RWPE2 (cell line): ENCODE data around the gene FHIT.

Experiments
- ATAC-seq: fragments of 200-7000 bp; cut with Tn5 transposase; 3 replicates; pipeline ENCODE4 v1.9.1; 2021; ENCODE audit warnings: low read depth
- DNase-seq: peaks from one replicate; pipeline ENCODE4 v3.0.0-alpha.2; 2020; ENCODE audit warnings: low spot score
- H3K27ac ChIP-seq: fragments of 450-650 bp; 2 replicates; pipeline ENCODE4 v1.5.1; 2017; ENCODE audit warnings: mild to moderate bottlenecking; ENCODE audit not compliant: poor library complexity, severe bottlenecking
- H3K27me3 ChIP-seq: fragments of 250-450 bp; sonication (Bioruptor Pico); 2 replicates; pipeline ENCODE4 v1.5.1; 2021; ENCODE audit warnings: mild to moderate bottlenecking, moderate library complexity; ENCODE audit not compliant: insufficient read depth, poor library complexity, severe bottlenecking
- H3K36me3 ChIP-seq: fragments of 250-450 bp; sonication (Bioruptor Pico); 2 replicates; pipeline ENCODE4 v1.5.1; 2020; ENCODE audit warnings: low read depth, mild to moderate bottlenecking, moderate library complexity
- H3K4me1 ChIP-seq: fragments of 250-450 bp; sonication (Bioruptor Pico); 2 replicates; pipeline ENCODE4 v1.5.1; 2021; ENCODE audit warnings: mild to moderate bottlenecking, moderate library complexity; ENCODE audit not compliant: insufficient read depth, poor library complexity, severe bottlenecking
- H3K4me3 ChIP-seq: fragments of 250-450 bp; sonication (Bioruptor Pico); 2 replicates; pipeline ENCODE4 v1.5.1; 2021; ENCODE audit warnings: mild to moderate bottlenecking, moderate library complexity; ENCODE audit not compliant: severe bottlenecking
- H3K9me3 ChIP-seq: fragments of 250-450 bp; sonication (Bioruptor Pico); 2 replicates; pipeline ENCODE4 v1.5.1; 2021; ENCODE audit warnings: mild to moderate bottlenecking, moderate library complexity; ENCODE audit not compliant: severe bottlenecking
- TF ChIP-seq, protein P1 (sequence below): fragments of 450-650 bp; IDR thresholded peaks from one replicate; pipeline ENCODE4 v1.5.1; 2017; ENCODE audit warnings: mild to moderate bottlenecking, moderate library complexity; ENCODE audit not compliant: poor library complexity, severe bottlenecking

The FHIT gene

DNA sequence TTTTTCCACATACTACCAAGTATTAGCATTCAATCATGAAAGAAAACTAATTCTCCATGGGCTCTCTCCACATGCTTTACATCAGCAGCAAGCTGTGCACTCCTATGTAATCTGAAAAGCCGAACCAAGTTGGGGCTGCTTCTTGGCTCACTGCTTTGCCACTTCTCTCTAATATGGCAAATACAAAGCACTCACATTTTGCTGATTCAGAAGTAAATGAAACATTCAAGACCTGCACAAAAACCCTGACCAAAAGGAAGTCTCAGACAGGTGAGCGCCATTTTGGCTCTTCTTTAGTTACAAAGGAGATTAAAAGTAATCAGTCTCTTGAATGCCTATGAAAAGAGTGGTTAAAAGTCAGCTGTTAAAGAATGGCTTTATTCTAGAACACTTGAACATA, 915.2 kb downstream of the FHIT start:
- no peaks in the 10 kb centered on the region for H3K4me1 ChIP-seq
- no peak overlapping the region for H3K4me3 ChIP-seq
- ATAC-seq (no peak), DNase-seq (no peak)
- no peak overlapping the region for H3K27ac ChIP-seq
- TF ChIP-seq, protein P1, sequence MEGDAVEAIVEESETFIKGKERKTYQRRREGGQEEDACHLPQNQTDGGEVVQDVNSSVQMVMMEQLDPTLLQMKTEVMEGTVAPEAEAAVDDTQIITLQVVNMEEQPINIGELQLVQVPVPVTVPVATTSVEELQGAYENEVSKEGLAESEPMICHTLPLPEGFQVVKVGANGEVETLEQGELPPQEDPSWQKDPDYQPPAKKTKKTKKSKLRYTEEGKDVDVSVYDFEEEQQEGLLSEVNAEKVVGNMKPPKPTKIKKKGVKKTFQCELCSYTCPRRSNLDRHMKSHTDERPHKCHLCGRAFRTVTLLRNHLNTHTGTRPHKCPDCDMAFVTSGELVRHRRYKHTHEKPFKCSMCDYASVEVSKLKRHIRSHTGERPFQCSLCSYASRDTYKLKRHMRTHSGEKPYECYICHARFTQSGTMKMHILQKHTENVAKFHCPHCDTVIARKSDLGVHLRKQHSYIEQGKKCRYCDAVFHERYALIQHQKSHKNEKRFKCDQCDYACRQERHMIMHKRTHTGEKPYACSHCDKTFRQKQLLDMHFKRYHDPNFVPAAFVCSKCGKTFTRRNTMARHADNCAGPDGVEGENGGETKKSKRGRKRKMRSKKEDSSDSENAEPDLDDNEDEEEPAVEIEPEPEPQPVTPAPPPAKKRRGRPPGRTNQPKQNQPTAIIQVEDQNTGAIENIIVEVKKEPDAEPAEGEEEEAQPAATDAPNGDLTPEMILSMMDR = no peak
- H3K27me3 ChIP-seq = no peaks in the 10 kb centered on the region
- no peaks in the 10 kb centered on the region for H3K9me3 ChIP-seq
- no peaks in the 10 kb centered on the region for H3K36me3 ChIP-seq

DNA sequence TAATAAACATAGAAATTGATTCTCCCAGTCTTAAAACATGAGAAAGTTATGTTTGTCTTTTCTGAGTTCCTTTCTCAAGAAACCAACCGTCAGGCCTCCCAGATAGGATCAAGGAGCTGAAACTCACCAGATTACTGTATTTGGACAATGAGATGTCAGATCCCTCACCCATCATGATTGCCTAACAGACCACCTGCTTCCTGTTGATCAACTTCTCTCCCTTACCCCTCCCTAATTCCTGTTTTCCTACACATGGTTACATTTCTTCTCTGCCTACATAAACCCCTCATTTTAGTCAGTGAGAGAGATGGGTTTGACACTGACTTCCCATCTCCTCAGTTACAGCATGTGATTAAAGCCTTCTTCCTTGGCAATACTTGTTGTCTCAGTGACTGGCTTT, 917.5 kb downstream of the FHIT start:
- no peak for DNase-seq
- TF ChIP-seq, protein P1 = no peak
- H3K4me3 ChIP-seq = no peak overlapping the region
- H3K4me1 ChIP-seq = no peaks in the 10 kb centered on the region
- H3K36me3 ChIP-seq = no peaks in the 10 kb centered on the region
- no peak for ATAC-seq
- H3K9me3 ChIP-seq = no peaks in the 10 kb centered on the region
- H3K27me3 ChIP-seq = no peaks in the 10 kb centered on the region
- H3K27ac ChIP-seq = no peak overlapping the region

DNA sequence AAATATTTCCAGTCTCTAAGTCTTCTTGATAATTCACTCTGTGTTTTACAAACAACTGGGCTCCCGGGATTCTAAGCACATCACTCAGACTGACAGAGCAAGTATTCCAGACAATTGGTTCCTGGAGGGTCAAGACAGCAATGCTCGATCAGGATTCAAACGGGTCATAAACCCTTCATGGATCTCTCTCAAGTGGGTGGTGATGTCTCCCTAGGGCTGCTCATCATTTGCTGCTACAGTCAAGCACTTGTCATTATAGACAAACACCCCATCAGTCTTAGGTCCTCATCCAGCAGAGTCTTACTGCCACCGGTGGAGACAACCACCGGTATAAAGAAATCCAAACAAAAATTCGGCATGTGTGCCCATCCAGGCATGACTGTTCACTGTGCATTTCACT, 921.1 kb downstream of the FHIT start:
- ATAC-seq (no peak), DNase-seq (no peak)
- Histone ChIP-seq H3K36me3 (no peaks in the 10 kb centered on the region), H3K27me3 (no peaks in the 10 kb centered on the region), H3K9me3 (no peaks in the 10 kb centered on the region), H3K27ac (no peak overlapping the region), H3K4me3 (no peak overlapping the region), H3K4me1 (no peaks in the 10 kb centered on the region)
- TF ChIP-seq, protein P1 = no peak

DNA sequence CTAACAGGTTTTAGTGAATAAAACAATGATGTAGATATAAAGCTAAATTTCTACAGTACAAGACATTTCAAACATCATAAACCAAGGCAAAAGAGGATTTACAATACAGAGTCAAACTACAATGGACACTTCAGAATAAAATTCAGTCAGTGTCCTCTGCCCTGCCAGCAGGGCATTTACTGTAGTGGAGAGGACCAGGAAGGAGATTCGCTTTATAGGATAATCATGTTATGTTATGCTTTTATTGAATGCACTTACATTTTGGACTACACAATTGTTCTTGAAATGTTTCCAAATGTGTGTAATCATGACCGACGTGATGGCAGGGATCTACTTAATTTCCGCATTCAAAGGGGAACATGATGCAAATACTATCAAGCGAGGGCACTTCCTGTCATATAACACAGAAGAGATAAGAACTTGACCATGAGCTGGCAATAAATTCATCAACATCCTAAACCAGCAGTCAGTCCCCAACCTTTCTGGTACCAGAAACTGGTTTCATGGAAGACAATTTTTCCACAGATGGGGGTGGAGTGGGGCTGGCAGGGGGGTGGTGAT, 925.6 kb downstream of the FHIT start:
- Histone ChIP-seq H3K4me1 (no peaks in the 10 kb centered on the region), H3K27me3 (no peaks in the 10 kb centered on the region), H3K36me3 (no peaks in the 10 kb centered on the region), H3K9me3 (no peaks in the 10 kb centered on the region), H3K4me3 (no peak overlapping the region), H3K27ac (no peak overlapping the region)
- ATAC-seq (no peak), DNase-seq (no peak)
- TF ChIP-seq, protein P1 = no peak

DNA sequence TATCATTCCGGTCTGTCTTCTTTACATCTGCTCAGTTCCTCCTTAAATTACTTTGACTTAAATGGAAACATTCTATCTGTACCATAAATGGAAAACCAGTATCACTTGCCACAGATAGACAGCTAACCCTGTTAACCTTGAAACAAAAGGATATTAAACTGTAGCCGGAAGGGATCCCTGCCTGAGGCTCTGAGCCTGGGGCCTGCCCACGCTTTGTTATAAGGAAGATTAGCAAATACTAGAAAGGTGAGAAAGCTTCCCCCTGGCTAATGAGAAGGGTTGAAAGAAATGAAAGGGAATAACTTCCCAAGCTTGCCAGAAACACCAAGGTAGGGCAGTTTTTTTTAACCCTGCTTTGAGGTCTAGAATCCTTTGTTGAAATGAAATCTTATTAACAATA, 927.6 kb downstream of the FHIT start:
- TF ChIP-seq, protein P1 = no peak
- H3K9me3 ChIP-seq = no peaks in the 10 kb centered on the region
- no peak overlapping the region for H3K27ac ChIP-seq
- H3K4me3 ChIP-seq = no peak overlapping the region
- no peak for DNase-seq
- no peak for ATAC-seq
- no peaks in the 10 kb centered on the region for H3K36me3 ChIP-seq
- H3K4me1 ChIP-seq = no peaks in the 10 kb centered on the region
- H3K27me3 ChIP-seq = no peaks in the 10 kb centered on the region
